Stimulated activated CD4-positive, alpha-beta T cell treated with anti-CD3 and anti-CD28 coated beads, Interleukin-15, amount 100 ng/mL, for 48 hours (primary cell): ENCODE data around the gene FBXL13.
"Not testable (repeated sequence)": the region's sequence is repeated elsewhere in the genome, so short reads cannot be mapped to it uniquely, and the experiment has no call there.

Source experiments
- DNase-seq, 2 donors: peaks; one replicate each; pipeline ENCODE4 v3.0.0-alpha.2; 2020; ENCODE audit warnings: low read depth in 2 of 2

The FBXL13 gene

DNA sequence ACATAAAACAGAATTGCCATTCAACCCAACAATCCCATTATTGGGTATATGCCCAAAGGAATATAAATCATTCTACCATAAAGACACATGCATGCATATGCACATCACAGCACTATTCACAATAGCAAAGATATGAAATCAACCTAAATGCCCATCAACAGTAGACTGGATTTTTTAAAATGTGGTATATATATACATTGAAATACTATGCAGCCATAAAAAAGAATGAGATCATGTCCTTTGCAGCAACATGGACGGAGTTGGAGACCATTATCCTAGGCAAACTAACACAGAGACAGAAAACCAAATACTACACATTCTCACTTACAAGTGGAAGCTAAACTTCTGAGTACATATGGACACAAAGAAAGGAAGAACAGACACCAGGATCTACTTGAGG is 51.0 kb downstream of the FBXL13 start:
- DNase-seq, result not testable (repeated sequence)

- DNase-seq, result not testable (repeated sequence)
Observed at GRCh38 chr7:103021490-103021889, 53.1 kb downstream of the FBXL13 start.

- DNase-seq, result not testable (repeated sequence)
Observed at GRCh38 chr7:103020876-103021275, 53.7 kb downstream of the FBXL13 start.

DNA sequence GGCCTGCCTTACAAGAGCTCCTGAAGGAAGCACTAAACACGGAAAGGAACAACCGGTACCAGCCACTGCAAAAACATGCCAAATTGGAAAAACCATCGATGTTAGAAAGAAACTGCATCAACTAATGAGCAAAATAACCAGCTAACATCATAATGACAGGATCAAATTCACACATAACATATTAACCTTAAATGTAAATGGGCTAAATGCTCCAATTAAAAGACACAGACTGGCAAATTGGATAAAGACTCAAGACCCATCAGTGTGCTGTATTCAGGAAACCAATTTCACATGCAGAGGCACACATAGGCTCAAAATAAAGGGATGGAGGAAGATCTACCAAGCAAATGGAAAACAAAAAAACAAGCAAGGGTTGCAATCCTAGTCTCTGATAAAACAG is 56.3 kb downstream of the FBXL13 start:
- not testable (repeated sequence) for DNase-seq

DNA sequence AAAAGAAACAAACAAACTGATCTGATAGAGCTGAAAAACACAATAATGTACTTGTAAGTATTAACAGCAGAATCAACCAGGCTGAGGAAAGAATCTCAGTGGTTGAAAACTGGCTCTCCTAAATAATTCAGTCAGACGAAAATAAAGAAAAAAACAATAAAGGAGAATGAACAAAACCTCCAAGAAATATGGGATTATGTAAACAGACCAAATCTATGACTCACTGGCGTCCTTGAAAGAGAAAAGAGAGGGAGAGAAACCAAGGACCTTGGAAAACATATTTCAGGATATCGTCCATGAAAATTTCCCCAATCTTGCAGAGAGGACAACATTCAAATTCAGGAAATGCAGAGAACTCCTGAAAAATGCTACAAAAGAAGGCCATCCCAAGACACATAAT is 62.9 kb downstream of the FBXL13 start:
- no peak for DNase-seq

DNA sequence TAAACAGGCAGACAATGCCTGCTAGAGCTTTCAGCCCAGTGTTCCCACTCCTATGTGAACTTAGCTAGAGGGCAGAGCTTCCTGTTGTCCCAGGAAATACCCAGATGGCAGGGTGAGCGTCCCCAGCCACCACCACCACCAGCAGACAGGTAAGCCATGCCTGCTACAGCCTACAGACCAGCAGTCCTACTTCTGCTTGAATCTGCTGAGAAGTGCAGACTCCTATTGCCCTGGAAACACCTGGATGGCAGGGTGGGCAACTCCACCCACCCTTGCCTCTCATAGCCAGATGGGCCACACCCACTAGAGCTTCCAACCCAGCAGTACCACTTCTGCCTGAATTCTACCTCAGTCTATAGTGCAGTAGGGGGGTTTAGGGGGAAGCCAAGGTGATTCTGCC is 64.4 kb downstream of the FBXL13 start:
- DNase-seq, result no peak

DNA sequence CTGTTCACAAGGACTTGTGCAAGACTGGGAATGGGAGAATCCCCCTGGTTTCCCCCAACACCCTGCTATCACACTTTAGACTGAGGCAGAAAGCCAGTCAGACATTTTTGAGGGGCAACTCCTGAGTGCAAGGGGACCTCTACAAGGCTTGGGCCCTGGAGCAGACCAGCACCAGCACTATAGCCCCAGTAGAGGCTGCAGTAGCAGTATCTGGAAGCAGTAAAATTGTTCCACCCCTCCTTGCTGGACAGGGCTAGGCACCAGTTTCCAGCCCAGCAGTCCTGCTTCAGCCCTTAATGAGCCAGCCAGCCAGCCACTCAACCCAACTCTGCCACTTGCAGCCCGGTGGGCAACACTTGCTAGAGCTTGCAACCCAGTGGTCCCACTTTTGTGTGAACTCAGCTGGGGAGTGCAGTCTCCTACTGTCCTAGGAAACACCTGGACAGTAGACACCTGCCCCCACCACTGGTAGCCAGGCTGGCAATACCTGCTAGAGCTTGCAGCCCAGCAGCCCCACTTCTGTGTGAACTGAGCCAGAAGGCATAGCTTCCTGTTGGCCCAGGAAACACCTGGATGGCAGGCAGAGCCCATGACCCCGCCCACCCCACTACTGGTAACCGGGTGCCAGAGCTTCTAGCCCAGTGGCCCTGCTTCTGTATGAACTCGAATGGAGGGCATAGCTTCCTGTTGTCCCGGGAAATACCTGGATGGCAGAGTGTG is 65.0 kb downstream of the FBXL13 start:
- DNase-seq, result no peak

DNA sequence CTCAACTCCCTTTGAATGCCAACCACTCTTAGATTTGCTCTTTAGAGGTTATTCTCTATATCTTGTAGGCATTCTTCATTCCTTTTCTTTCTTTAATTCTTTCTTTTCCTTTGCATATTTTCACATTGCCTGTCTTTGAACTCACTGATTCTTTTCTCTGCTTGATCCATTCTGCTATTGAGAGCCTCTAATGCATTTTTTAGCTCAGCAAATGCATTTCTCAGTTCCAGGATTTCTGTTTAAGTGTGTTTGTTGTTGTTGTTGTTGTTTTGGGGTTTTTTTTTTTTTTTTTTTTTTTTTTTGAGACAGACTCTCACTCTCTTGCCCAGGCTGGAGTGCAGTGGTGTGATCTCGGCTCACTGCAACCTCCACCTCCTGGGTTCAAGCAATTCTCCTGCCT is 71.6 kb downstream of the FBXL13 start:
- DNase-seq, result no peak

DNA sequence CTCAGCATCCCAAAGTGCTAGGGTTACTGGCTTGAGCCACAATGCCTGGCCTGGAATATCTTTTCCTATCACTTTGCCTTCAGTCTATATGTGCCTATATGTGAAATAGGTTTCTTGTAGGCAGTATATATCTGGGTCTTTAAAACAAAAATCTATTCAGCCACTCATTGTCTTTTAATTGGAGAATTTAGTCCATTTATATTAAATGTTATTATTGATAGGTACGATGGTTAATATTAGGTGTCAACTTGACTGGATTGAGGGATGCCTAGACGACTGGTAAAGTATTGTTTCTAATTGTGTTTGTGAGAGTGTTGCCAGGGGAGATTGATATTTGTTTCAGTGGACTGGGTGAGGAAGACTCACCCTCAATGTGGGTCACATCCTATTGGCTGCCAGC is 73.4 kb downstream of the FBXL13 start:
- no peak for DNase-seq

GRCh38 chr7:102996957-102997356 is 77.6 kb downstream of the FBXL13 start:
- no peak for DNase-seq

DNA sequence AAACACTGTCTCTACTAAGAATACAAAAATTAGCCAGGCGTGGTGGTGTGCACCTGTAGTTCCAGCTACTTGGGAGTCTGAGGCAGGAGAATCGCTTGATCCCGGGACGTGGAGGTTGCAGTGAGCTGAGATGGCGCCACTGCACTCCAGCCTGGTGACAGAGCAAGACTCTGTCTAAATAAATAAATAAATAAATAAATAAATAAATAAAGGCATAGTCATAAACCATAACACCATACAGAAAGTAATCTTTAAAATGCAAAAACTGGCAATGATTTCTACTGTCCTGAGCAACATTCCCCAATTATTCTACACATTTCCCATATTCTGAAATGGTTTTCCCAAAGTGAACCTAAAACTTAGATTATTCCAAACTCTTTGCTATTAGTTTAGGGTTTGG is 79.0 kb downstream of the FBXL13 start:
- not testable (repeated sequence) for DNase-seq

GRCh38 chr7:102994567-102994966 is 80.0 kb downstream of the FBXL13 start:
- no peak for DNase-seq

DNA sequence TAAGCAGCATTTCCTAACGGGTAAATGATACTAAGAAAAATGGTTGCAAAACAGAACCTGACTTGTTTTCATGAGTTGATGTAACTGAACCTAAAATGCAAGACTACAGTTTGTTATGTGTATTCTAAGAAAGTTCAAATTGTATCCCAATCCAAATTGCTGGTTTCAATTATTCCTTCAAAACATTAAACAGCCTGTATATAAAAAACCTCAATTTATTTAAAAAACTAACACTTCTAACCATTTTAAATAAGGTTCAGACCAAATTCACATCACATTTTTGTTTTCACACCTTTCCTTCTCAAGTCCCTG is 80.9 kb downstream of the FBXL13 start:
- DNase-seq, result no peak

GRCh38 chr7:102992938-102993717 is 81.5 kb downstream of the FBXL13 start:
- no peak for DNase-seq

- DNase-seq, result no peak
Observed at GRCh38 chr7:102992509-102992937, 82.1 kb downstream of the FBXL13 start.

- DNase-seq, result no peak
Observed at GRCh38 chr7:102991540-102992214, 82.9 kb downstream of the FBXL13 start.

DNA sequence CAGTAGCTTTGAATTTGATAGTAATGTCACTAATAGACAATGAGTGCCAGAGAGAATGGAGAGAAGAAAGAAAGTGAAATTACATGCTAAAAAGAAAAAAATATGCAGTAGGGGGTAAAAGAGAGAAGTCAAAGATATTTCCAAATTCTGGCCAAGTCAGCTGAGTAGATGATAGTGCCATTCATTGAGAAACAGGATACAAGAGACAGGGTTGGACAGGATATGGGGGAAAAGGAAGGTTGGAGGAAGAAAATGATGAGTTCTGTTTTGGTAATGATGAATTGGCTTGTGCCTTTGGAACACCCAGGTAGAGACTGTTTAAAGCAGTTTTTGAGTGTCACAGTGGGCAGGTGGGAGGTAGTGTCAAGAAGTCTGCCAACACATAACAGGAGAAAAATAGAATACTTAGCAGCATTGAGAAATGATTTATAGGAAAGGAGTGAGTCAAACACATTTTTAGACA is 83.5 kb downstream of the FBXL13 start:
- DNase-seq, result no peak

DNA sequence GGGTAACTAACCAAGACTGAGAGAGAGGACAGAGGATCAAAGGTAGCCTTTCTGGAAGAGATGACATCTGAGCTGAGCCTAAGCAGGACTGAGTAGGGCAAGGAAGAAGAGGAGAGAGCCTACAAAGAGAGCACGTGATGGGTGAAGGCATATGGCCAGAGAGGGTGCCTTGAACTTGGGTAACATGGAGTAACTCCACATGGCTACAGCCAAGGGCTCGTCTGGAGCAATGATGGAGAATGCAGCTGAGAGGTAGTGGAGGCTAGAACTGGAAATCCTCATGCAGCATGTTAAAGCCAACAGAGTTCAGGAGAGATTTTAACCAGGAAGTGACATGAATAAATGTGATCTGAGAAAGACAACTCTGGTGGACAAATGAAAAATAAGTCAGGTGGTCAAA is 84.0 kb downstream of the FBXL13 start:
- no peak for DNase-seq

GRCh38 chr7:102988631-102989560 is 85.7 kb downstream of the FBXL13 start:
- no peak for DNase-seq

- DNase-seq, result no peak
Observed at GRCh38 chr7:102988088-102988487, 86.5 kb downstream of the FBXL13 start.

GRCh38 chr7:102985176-102985783 is 89.3 kb downstream of the FBXL13 start:
- no peak for DNase-seq
